ENCODE measurements around the gene ACBD7.

DNA sequence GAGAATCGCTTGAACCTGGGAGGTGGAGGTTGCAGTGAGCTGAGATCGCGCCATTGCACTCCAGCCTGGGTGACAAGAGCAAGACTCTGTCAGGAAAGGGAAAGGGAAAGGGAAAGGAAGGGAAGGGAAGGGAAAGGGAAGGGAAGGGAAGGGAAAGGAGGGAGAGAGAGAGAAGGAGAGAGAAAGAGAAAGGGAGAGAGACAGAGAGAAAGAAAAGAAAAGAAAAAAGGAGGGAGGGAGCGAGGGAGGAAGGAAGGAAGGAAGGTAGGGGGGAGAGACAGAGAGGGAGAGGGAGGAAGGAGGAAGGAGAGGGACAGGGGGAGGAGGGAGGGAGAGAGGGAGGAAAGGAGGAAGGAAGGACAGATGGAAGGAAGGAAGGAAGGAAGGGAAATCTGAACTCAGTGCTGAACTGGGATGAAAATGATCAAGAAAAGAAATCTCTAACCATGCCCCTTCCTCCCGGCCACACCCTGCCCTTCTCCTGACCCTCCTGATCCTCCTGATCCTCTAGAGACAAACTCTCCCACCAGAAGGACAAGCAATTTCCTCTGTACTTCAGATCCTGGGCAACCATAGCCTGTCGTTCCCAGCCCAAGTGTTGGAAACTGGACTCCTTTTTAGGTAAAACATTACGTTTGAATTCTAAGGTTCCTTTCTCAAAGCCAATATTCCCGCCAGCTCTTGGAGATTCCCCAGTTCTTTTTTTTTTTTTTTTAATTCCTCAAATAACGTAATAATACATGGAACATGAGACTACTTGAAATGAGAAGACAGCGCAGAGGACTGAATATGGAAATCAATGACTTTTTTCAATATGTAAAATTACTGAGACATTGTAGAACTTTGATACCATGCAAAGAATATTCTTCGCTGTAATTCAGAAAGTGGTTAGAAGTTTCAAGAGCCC, 47.8 kb upstream of the ACBD7 start:
- TF ChIP-seq, protein P1, sequence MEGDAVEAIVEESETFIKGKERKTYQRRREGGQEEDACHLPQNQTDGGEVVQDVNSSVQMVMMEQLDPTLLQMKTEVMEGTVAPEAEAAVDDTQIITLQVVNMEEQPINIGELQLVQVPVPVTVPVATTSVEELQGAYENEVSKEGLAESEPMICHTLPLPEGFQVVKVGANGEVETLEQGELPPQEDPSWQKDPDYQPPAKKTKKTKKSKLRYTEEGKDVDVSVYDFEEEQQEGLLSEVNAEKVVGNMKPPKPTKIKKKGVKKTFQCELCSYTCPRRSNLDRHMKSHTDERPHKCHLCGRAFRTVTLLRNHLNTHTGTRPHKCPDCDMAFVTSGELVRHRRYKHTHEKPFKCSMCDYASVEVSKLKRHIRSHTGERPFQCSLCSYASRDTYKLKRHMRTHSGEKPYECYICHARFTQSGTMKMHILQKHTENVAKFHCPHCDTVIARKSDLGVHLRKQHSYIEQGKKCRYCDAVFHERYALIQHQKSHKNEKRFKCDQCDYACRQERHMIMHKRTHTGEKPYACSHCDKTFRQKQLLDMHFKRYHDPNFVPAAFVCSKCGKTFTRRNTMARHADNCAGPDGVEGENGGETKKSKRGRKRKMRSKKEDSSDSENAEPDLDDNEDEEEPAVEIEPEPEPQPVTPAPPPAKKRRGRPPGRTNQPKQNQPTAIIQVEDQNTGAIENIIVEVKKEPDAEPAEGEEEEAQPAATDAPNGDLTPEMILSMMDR (IDR thresholded peaks at IDR 0.05) = no peak
- TF ChIP-seq POLR2AphosphoS5 (IDR thresholded peaks at IDR 0.05) = no peak
- no peak for TF ChIP-seq POLR2A (IDR thresholded peaks at IDR 0.05)

All from stomach (tissue), 4 donors.